Stimulated activated CD4-positive, alpha-beta T cell treated with anti-CD3 and anti-CD28 coated beads, TNF-alpha, amount 100 ng/mL, for 4 hours (primary cell): Measurements from ENCODE around the gene FAM131C.

Experiments
- DNase-seq, 3 experiments: peaks; one replicate each; pipeline ENCODE4 v3.0.0-alpha.2; 2020; ENCODE audit warnings: low read depth in 3 of 3

Gene FAM131C

GRCh38 chr1:16015960-16016901 lies 57.2 kb downstream of the FAM131C start:
- no peak for DNase-seq

- no peak for DNase-seq
Measured at GRCh38 chr1:16015491-16015890, 58.0 kb downstream of the FAM131C start.

GRCh38 chr1:16014509-16015482 lies 58.7 kb downstream of the FAM131C start:
- no peak for DNase-seq

GRCh38 chr1:16013908-16014258 lies 59.6 kb downstream of the FAM131C start:
- no peak for DNase-seq

- peak; percentile 31 to 55 (median 41) for DNase-seq
Measured at GRCh38 chr1:16013220-16013907, 60.1 kb downstream of the FAM131C start.

GRCh38 chr1:16012590-16013219 lies 60.7 kb downstream of the FAM131C start:
- peak in 2 of 3 experiments; percentile 5 to 25 for DNase-seq

GRCh38 chr1:16011936-16012589 lies 61.4 kb downstream of the FAM131C start:
- DNase-seq, result no peak

- no peak for DNase-seq
Measured at GRCh38 chr1:16010837-16011236, 62.6 kb downstream of the FAM131C start.

GRCh38 chr1:16009678-16010077 lies 63.8 kb downstream of the FAM131C start:
- no peak for DNase-seq

GRCh38 chr1:16009030-16009460 lies 64.4 kb downstream of the FAM131C start:
- peak; percentile 49 to 55 (median 51) for DNase-seq
